HG03575 (cell line): ENCODE measurements around the gene DYNLRB1.
"Not testable (repeated sequence)": the region's sequence is repeated elsewhere in the genome, so short reads cannot be mapped to it uniquely, and the experiment has no call there.

Experiments
- ATAC-seq: cut with Tn5 transposase; IDR thresholded peaks from one replicate; pipeline ENCODE4 v1.9.1; 2021; ENCODE audit not compliant: unreplicated experiment, insufficient number of reproducible peaks, low FRiP score; ENCODE audit errors: extremely low read depth

The DYNLRB1 gene

GRCh38 chr20:34516247-34517113 is at the start of gene DYNLRB1:
Gene DYNLRB1 (plus strand): TSS chr20:34516422. CDS start chr20:34516459, 37 bp downstream.
- ATAC-seq, result no peak

GRCh38 chr20:34468951-34469350 is 47.3 kb upstream of the DYNLRB1 start:
- no peak for ATAC-seq

- no peak for ATAC-seq
These were observed 43.8 kb upstream of the DYNLRB1 start for GRCh38 chr20:34472246-34472925.

- ATAC-seq, result no peak
These were observed 42.8 kb upstream of the DYNLRB1 start for GRCh38 chr20:34473262-34473883.

GRCh38 chr20:34475979-34476736 is 40.1 kb upstream of the DYNLRB1 start:
- ATAC-seq, result no peak

GRCh38 chr20:34479627-34480026 is 36.6 kb upstream of the DYNLRB1 start:
- ATAC-seq, result no peak

GRCh38 chr20:34482154-34482553 is 34.1 kb upstream of the DYNLRB1 start:
- ATAC-seq, result not testable (repeated sequence)

- not testable (repeated sequence) for ATAC-seq
These were observed 32.5 kb upstream of the DYNLRB1 start for GRCh38 chr20:34483585-34484220.

GRCh38 chr20:34485068-34485634 is 31.1 kb upstream of the DYNLRB1 start:
- no peak for ATAC-seq

- ATAC-seq, result no peak
These were observed 24.8 kb upstream of the DYNLRB1 start for GRCh38 chr20:34491226-34491931.

- ATAC-seq, result no peak
These were observed 24.2 kb upstream of the DYNLRB1 start for GRCh38 chr20:34491932-34492509.

- ATAC-seq, result no peak
These were observed 22.6 kb upstream of the DYNLRB1 start for GRCh38 chr20:34493646-34494045.

GRCh38 chr20:34495307-34495706 is 20.9 kb upstream of the DYNLRB1 start:
- no peak for ATAC-seq

GRCh38 chr20:34495916-34496315 is 20.3 kb upstream of the DYNLRB1 start:
- ATAC-seq, result no peak

GRCh38 chr20:34497596-34497995 is 18.6 kb upstream of the DYNLRB1 start:
- ATAC-seq, result not testable (repeated sequence)

- no peak for ATAC-seq
These were observed 15.4 kb upstream of the DYNLRB1 start for GRCh38 chr20:34500823-34501222.

GRCh38 chr20:34506480-34506879 is 9.7 kb upstream of the DYNLRB1 start:
- no peak for ATAC-seq
